G401 (cell line): ENCODE results near the gene NUDT14. TPM values are rescaled to one million over a fixed set of nuclear protein-coding genes. Genes with fewer than 3 reads are reported as not detected.

Source experiments
- DNase-seq: peaks from one replicate; pipeline ENCODE4 v3.0.0-alpha.2; 2015; ENCODE audit warnings: low spot score
- in situ Hi-C: cut with HindIII; loops from 2 replicates; pipeline ENCODE4 v1.10.0; 2016; ENCODE audit warnings: low sequenced_read_pairs, mixed read lengths
- total RNA-seq: library from RNA; depleted of rRNA; stranded (reverse); fragments of >200 nt; shearing (Covaris generic); gene quantifications from 2 replicates; pipeline ENCODE4 v1.2.3, GENCODE V29; 2014; rRNA removed

Gene NUDT14
- 39.0 and 46.0 TPM in 2 replicates for total RNA-seq

- in situ Hi-C loops, result no loop called here
- no peak for DNase-seq
Measured at GRCh38 chr14:105180592-105181548, at the start of gene NUDT14. TSS of gene NUDT14 (minus strand) at chr14:105181312. CDS start at chr14:105181209, 103 bp downstream.

- in situ Hi-C loops, result no loop called here
- no peak for DNase-seq
Measured at GRCh38 chr14:105229099-105229655, 48.1 kb upstream of the NUDT14 start.

GRCh38 chr14:105228562-105228961 is 47.5 kb upstream of the NUDT14 start:
- DNase-seq, result no peak
- in situ Hi-C loops, result no loop called here

GRCh38 chr14:105227346-105227745 is 46.2 kb upstream of the NUDT14 start:
- in situ Hi-C loops, result no loop called here

DNA sequence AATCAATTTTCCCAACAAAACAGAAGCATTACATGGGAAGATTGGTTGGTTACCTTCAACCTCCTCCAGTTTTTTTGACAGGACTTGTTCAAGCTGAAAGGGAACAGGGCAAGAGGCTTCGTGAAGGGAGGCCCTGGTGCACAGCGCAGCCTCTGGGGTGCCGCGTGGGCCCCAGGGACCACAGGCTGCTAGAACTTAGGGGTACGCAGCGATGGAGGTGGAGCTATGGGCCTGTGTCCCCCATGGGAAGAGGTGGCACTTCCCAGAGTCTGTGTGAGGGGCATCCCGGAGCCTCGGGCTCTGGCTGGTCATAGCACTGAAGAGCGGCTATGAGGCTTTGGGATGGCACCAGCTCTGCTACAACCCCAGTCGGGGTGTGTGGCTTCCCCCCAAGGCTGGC is 45.1 kb upstream of the NUDT14 start:
- DNase-seq, result no peak
- in situ Hi-C loops, result no loop called here

More at GRCh38 chr14:105227346-105227745, 46.2 kb upstream of the NUDT14 start:
- DNase-seq, result no peak

DNA sequence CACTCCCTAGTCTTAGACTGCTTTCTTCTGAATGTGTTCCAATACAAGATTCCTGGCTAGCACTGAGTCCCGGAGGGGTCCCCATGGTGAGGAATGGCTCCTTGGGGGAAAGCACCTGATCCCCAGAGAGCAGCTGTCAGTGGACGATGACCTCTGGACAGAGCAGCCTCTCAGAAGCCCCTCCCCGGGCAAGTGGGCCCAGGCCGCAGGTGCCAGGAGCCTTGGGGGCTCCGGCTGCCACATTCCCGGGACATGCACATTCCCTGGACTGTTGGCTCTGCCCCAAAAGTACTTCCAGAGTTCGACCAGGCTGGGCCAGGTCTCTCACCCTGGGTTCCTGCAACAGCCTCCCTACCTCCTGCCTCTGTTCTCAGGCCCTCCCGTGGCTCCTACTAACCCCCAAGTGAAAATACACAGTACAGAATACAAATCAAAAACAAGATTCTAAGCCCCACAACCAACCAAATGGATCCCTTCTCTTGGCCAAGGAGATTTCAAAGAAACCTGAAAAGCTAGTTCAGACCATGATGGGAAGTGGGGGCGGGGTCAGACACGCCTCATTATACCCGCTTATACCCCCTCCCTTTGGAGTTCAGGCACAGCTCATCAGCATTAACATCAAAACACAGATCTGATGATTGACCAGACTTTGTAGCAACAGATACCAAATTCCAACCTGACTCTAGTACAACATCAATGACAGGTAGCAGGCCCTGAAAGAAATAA is 43.9 kb upstream of the NUDT14 start:
- DNase-seq, result no peak
- in situ Hi-C loops, result no loop called here

DNA sequence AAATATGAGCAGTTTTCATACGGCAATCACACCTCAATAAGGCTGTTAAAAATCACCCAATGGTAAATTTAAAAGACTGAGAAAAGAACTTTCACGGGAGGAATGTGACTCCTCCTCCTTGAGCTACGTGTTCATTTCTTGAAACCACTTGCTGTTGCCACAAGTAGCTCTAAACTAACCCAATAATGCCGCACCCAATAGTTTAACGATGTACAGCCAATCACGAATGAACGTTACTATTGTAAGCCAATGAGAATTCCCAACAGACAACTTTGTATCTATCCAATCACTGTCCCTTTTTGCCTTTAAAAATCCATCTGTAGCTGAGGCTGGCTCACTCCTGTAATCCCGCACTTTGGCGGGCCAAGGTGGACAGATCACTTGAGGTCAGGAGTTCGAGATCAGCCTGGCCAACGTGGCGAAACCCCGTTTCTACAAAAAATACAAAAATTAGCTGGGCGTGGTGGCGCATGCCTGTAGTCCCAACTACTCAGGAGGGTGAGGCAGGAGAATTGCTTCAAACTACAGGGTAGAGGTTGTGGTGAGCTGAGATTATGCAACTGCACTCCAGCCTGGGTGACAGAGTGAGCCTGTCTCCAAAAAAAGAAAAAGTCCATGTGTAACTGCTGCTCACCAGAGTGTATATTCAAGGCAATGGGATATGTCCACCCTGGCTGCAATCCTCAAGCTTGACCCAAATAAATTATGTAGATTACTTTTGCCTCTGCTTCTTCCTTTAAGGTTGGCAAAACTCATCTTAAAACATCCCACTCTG is 42.8 kb upstream of the NUDT14 start:
- in situ Hi-C loops, result no loop called here
- DNase-seq, result no peak

- DNase-seq, result no peak
- in situ Hi-C loops, result no loop called here
Measured at GRCh38 chr14:105223260-105223659, 42.1 kb upstream of the NUDT14 start.

DNA sequence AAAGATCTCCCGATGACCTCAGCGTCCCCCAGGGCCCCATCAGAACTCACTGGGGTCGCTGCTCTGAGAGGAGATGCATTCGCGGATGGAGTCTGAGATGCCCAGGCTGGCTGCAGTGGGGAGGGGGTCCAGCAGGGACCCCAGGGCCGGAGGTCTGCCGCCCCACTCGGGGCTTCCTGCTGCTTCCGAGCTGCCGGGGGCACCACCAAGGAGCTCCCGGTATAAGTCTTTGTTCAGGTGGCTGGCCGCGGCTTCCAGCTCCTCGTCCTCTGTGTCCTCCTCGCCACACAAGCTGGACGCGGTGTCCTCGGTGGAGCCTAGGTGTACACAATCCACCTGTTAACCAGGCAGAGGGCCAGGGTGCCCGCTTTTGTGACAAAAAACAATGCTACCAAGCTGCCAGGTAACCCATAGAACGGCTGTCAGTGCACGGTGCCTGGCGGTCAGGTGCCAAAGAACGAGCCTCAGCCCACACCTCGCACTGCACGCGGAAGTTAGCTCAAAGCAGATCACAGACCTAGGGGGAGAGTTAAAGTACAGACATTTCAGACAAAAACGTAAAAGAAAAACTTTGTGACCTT is 40.6 kb upstream of the NUDT14 start:
- in situ Hi-C loops, result no loop called here
- DNase-seq, result peak; percentile 59

- in situ Hi-C loops, result no loop called here
- DNase-seq, result no peak
Measured at GRCh38 chr14:105220699-105221597, 39.8 kb upstream of the NUDT14 start.

DNA sequence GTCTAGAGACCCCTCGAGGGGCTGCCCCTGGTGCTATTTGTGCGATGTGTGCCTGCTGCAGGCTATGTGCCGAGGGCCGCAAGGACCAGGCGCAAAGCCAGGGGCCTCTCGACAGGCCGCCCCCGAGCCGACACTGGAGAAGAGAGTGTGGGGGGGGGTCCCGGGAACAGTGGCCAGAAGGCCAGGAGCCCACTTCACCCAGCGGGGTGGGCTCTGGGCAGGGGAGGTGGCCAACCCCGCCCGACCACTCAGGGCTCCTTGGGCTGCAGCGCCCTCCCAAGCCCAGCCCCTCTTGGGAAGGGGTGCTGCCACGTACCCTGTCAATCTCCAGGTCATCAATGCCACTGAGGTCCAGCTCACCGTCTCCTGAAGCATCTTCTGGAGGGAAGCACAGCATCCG is 38.6 kb upstream of the NUDT14 start:
- no peak for DNase-seq
- in situ Hi-C loops, result no loop called here

GRCh38 chr14:105219043-105219612 is 38.0 kb upstream of the NUDT14 start:
- in situ Hi-C loops, result no loop called here
- no peak for DNase-seq

DNA sequence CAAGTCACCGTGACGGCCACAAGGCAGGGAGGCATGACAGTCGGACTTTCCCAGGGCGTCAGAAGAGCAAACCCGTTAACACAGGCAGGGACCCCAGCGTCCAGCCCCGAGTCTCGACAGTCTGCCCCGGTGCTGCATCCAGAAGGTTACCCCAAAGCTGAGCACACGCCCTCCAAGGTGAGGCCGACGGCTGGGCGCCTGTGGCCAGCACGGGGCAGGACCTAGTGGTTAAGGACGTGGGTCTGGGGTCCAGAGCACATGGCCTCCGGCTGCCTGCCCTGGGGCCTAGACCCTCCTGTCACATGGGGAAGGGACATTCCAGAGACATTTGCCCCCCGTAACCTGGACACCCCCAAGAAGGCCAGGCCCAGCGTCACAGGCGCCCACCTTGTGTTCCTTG is 37.5 kb upstream of the NUDT14 start:
- in situ Hi-C loops, result no loop called here
- no peak for DNase-seq

DNA sequence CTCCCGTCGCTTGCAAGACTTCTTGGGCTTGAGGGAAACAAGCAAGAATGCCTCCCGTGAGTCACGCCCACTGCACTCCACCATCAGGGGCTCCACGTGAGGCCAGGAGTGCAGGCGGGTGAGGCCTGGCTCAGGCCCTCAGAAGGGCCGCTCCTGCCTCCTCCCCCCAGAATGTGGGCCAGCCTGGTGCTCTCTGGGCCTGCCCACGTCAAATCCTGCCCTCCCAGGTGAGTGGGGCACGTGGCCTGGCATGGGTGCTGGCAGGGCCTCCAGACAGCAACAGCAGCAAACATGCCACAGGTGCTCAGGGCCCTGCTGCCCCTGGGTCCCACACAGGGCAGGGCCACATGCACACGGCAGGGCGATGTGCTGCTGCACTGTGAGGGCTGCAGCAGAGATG is 36.7 kb upstream of the NUDT14 start:
- in situ Hi-C loops, result no loop called here
- no peak for DNase-seq

GRCh38 chr14:105216490-105217247 is 35.6 kb upstream of the NUDT14 start:
- no peak for DNase-seq
- in situ Hi-C loops, result no loop called here

DNA sequence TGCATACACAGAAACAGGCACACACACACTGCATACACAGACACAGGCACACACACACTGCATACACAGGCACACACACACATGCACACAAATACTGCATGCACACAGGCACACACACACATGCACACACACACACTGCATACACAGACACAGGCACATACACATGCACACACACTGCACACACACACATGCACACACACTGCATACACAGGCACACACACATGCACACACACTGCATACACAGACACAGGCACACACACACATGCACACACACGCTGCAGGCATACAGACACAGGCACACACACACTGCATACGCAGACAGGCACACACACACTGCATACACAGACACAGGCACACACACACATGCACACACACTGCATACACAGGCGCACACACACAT is 34.5 kb upstream of the NUDT14 start:
- no peak for DNase-seq
- in situ Hi-C loops, result no loop called here

DNA sequence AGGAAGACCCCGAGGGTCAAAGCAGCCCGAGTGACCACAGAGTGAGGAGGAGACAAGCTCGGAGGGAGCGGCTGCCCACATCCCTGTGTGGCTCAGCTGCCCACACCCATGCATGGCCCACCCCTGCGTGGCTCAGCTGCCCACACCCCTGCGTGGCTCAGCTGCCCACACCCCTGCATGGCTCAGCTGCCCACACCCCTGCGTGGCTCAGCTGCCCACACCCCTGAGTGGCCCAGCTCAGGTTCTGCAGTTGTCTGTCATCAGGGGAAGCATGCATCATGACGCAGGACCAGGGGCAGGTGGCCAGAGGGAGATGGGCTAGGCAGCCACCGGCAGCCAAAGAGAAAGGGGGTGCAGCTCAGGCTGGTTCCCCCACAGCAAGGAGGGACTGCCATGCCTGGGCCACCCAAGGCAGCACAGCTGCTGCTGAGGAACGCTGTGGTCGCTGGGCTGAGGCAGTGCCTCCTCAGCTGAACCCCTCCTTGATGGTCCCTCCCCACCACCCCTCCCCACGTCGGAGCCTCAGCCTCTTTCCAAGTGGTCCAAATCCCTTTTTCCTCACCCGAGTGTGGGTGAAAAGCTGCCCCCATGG is 33.3 kb upstream of the NUDT14 start:
- DNase-seq, result no peak
- in situ Hi-C loops, result no loop called here
